SJSA1 (cell line): Measurements from ENCODE around the gene ALDH3A1. TPM values are rescaled to one million over a fixed set of nuclear protein-coding genes. Genes with fewer than 3 reads are reported as not detected.
A peak's percentile ranks its signal among the peaks of the same experiment; 100 is the strongest.
"Not testable (repeated sequence)": the region's sequence is repeated elsewhere in the genome, so short reads cannot be mapped to it uniquely, and the experiment has no call there.

ENCODE experiments used
- DNase-seq, 2 experiments: peaks; one replicate each; pipeline ENCODE4 v3.0.0-alpha.2; 2015 to 2020; ENCODE audit warnings: low spot score in 2 of 2, low read depth in 1 of 2
- H3K27ac ChIP-seq: fragments of 250-450 bp; sonication (Bioruptor Pico); 2 replicates; pipeline ENCODE4 v1.5.1; 2020; ENCODE audit warnings: mild to moderate bottlenecking, moderate library complexity
- H3K27me3 ChIP-seq: fragments of 250-450 bp; sonication (Bioruptor Pico); replicated peaks from 2 replicates; pipeline ENCODE4 v1.5.1; 2020; ENCODE audit warnings: mild to moderate bottlenecking, moderate library complexity
- H3K36me3 ChIP-seq: fragments of 250-450 bp; sonication (Bioruptor Pico); 2 replicates; pipeline ENCODE4 v1.5.1; 2020; ENCODE audit warnings: mild to moderate bottlenecking
- H3K4me1 ChIP-seq: fragments of 250-450 bp; sonication (Bioruptor Pico); replicated peaks from 2 replicates; pipeline ENCODE4 v1.6.1; 2021; ENCODE audit warnings: mild to moderate bottlenecking
- H3K4me3 ChIP-seq: fragments of 250-450 bp; sonication (Bioruptor Pico); 2 replicates; pipeline ENCODE4 v1.5.1; 2020; ENCODE audit warnings: mild to moderate bottlenecking
- H3K9me3 ChIP-seq: fragments of 250-450 bp; sonication (Bioruptor Pico); replicated peaks from 2 replicates; pipeline ENCODE4 v1.5.1; 2020; ENCODE audit warnings: mild to moderate bottlenecking
- total RNA-seq: library from RNA; depleted of rRNA; stranded (reverse); fragments of >200 nt; shearing (Covaris generic); gene quantifications from 2 replicates; pipeline ENCODE4 v1.2.3, GENCODE V29; 2014

Gene ALDH3A1
- total RNA-seq, 1 experiment from 2014 or later, result not detected

DNA sequence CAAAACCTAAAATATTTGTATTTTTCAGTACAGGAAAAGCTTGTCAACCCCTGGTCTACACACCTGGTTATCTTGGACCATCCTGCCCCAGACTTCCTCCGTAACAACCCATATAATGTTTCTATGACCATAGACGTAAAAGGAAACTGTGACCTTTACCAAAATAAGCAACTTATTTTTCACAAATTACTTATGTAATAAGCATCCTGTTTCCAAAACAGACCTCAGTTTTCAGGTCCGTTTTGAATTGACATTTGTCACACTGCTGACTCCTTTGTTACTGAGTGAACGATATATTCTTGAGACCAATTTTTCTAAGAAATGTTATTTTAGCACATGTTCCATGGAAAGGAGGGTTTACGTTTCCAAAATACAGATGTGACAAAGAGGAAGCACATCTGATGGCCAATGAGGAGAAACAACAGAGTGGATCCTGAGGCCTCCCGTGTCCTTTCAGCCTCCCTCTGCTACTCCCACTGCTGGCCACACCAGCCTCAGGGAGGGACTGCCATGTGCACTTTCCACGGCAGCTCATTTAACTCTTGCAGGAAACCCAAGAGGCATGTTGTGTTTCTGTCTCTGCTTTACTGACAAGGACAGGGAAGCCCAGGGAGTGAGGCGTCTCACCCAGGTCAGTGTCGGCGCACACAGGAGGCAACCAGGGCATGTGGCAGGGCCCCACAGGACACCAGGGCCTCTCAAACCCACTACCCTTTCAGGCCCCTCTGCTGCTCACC, 20.1 kb upstream of the ALDH3A1 start:
- DNase-seq, result no peak

GRCh38 chr17:19766421-19767270, 18.5 kb upstream of the ALDH3A1 start:
- H3K27me3 ChIP-seq, result no peaks in the 10 kb centered on the region
- no peak overlapping the region for H3K4me3 ChIP-seq
- no peak overlapping the region for H3K27ac ChIP-seq
- H3K36me3 ChIP-seq, result no peaks in the 10 kb centered on the region
- no peaks in the 10 kb centered on the region for H3K9me3 ChIP-seq
- no peaks in the 10 kb centered on the region for H3K4me1 ChIP-seq
- peak; percentile 49 to 69 for DNase-seq

More for the DNA sequence above, 20.1 kb upstream of the ALDH3A1 start:
- Histone ChIP-seq H3K36me3 (no peaks in the 10 kb centered on the region), H3K4me3 (no peak overlapping the region), H3K27me3 (no peaks in the 10 kb centered on the region), H3K4me1 (no peaks in the 10 kb centered on the region), H3K27ac (no peak overlapping the region), H3K9me3 (no peaks in the 10 kb centered on the region)

GRCh38 chr17:19766016-19766415, 17.9 kb upstream of the ALDH3A1 start:
- peak in 1 of 2 experiments; percentile 18 for DNase-seq
- no peak overlapping the region for H3K27ac ChIP-seq

DNA sequence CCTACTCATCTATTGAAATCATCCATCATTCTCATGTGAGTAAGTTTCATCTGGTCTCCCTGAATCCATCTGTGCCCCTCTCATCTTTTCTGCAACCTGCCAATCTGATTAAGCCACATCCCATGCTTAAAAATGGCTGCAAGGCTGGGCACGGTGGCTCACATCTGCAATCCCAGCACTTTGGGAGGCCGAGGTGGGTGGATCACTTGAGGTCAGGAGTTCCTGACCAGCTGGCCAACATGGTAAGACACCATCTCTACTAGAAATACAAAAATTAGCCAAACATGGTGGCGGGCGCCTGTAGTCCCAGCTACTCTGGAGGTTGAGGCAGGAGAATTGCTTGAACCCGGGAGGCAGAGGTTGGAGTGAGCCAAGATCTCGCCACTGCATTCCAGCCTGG, 15.9 kb upstream of the ALDH3A1 start:
- not testable (repeated sequence) for DNase-seq, H3K27ac ChIP-seq, H3K36me3 ChIP-seq, H3K27me3 ChIP-seq, H3K4me3 ChIP-seq, H3K9me3 ChIP-seq, H3K4me1 ChIP-seq

More at GRCh38 chr17:19766016-19766415, 17.9 kb upstream of the ALDH3A1 start:
- no peaks in the 10 kb centered on the region for H3K27me3 ChIP-seq
- H3K4me1 ChIP-seq, result no peaks in the 10 kb centered on the region
- no peak overlapping the region for H3K4me3 ChIP-seq
- H3K9me3 ChIP-seq, result no peaks in the 10 kb centered on the region
- H3K36me3 ChIP-seq, result no peaks in the 10 kb centered on the region

DNA sequence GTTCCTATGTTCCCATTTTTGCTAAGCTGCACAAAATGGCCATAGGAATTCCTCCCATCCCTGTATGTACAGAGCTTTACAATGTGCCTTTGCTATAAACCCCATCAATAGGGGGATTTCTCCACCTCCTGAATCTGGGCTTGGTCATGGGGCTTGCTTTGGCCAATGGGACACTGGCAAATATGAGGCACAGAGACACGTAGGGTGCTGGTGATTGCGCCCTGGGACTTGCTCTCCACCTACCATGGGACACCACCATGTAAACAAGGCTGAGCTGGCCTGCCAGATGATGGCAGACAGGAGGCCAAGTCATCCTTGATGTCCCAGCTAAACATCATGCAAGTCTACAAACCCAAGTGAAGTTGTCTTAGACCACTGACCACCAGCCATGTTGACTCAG, 15.3 kb upstream of the ALDH3A1 start:
- Histone ChIP-seq H3K4me1 (no peaks in the 10 kb centered on the region), H3K27me3 (no peaks in the 10 kb centered on the region), H3K4me3 (no peak overlapping the region), H3K9me3 (no peaks in the 10 kb centered on the region), H3K36me3 (no peaks in the 10 kb centered on the region), H3K27ac (no peak overlapping the region)
- no peak for DNase-seq

DNA sequence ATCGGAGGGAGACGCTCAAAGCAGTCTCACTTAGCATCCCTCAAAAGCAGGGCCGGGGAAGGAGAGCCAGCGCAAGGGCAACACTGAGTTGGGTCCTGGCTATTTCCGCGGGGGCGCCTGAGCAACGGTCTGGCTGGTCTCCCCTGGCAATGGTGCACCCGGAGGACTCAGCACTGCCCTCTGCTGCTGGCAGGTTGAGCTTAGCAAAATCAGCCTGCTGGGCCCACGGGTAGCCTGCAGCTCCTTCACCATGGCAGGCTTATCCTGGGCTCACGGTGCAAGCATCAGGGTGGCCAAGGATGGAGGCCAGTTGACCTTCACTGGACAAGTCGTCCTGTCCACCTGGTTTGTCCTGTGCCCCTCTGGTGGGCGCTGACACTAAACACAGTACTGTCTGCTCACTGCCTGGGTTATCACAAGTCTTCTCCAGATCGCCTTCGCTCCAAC, 14.4 kb upstream of the ALDH3A1 start:
- no peak for DNase-seq
- Histone ChIP-seq H3K4me1 (no peaks in the 10 kb centered on the region), H3K36me3 (no peaks in the 10 kb centered on the region), H3K27me3 (no peaks in the 10 kb centered on the region), H3K9me3 (no peaks in the 10 kb centered on the region), H3K27ac (no peak overlapping the region), H3K4me3 (no peak overlapping the region)

DNA sequence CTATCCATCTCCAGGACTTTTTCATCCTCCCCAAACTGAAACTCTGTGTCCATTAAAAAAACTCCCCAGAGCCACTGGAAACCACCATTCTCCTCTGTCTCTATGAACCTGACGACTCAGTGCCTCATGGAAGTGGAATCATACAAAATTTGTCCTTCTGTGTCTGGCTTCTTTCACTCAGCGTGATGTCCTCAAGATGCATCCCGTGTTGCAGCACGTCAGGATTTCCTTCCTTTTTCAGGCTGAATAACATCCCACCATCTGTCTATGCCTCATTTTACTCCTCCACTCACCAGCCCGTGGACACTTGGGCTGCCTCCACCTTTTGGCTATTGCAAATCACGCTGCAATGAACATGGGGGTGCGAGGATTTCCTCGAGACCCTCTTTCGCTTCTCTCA, 12.6 kb upstream of the ALDH3A1 start:
- DNase-seq, result no peak
- no peaks in the 10 kb centered on the region for H3K27me3 ChIP-seq
- no peak overlapping the region for H3K4me3 ChIP-seq
- H3K36me3 ChIP-seq, result no peaks in the 10 kb centered on the region
- no peaks in the 10 kb centered on the region for H3K9me3 ChIP-seq
- H3K4me1 ChIP-seq, result no peaks in the 10 kb centered on the region
- no peak overlapping the region for H3K27ac ChIP-seq

DNA sequence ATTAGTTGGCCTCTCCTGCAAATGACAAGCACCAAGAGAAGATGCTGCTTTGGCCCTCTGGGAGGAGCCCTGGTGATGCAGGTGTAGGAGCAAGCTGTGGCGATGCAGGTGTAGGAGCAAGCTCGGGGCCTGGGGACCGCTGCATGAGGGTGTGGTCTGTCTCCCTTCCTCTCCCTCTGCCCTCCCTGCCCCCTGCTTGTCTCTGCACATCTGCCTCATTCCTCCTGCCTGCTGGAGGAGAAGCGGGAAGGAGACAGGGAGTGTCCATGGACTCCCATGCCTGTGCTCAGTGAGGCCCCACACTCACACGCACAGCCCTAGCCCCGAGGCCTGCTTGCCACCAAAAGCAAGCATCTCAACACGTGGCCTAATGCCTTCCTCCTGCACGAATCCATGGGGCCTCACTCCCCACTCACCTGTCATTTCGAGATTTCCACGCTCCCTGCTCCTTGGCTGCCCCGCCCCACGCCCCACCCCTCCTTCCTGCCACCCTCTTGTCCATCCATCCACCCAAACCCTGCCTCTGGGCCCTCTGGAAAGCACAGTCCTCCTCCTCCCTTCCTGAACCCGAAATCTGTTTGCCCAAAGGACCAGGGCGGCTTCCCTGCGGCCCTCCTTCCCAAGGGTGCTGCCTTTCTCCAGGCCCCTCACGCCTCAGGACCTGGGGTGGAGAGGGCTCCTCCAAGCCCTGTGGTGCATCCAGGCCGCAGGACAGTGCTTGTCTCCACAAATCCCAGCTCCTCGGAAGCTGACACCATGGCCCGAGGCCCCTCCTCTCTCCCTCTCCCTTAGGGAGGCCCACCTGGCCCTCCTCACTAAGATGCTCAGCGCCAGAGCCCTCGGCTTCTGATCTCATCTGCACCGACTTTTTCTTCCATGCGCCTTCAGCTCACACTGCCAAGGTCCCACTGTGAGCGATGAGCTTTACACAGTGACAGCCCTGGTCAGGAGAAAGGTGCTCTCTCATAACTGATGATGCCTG, 11.8 kb upstream of the ALDH3A1 start:
- Histone ChIP-seq H3K4me3 (no peak overlapping the region), H3K36me3 (no peaks in the 10 kb centered on the region), H3K27ac (no peak overlapping the region), H3K27me3 (no peaks in the 10 kb centered on the region), H3K4me1 (no peaks in the 10 kb centered on the region), H3K9me3 (no peaks in the 10 kb centered on the region)
- no peak for DNase-seq

DNA sequence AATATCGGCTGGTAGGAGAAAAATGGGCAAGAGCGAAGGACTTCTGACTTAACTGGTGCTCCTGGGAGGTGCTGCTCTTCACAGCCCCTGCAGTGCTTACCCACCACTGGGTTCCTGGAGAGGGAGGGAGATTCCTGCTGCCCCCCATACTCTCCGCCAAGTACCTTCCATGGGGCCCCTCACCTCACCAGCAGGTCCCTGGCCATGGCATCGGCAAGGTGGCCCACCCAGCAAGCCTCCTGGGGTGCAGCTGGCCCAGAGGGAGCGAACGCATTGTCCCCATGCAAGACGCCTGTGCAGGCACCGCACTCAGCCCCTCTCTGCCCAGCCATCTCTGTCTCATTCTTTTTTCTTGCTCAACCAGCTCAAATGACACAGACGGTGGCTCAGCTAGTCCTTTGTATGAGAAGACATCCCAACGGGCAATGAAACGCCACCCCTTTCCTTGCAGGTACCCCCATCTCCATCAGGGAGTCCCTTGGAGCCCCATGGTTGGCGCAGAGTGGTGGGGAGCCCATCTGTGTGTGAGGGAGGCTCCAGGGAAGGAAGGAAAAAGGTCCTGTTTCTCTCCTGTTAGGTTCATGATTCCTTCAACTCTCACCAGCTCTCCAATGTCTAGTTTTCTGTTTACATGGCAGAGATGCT, 9.6 kb upstream of the ALDH3A1 start:
- H3K4me1 ChIP-seq, result peaks cover 12% of the 10 kb centered on the region
- H3K27me3 ChIP-seq, result no peaks in the 10 kb centered on the region
- H3K9me3 ChIP-seq, result no peaks in the 10 kb centered on the region
- H3K27ac ChIP-seq, result no peak overlapping the region
- H3K36me3 ChIP-seq, result no peaks in the 10 kb centered on the region
- no peak overlapping the region for H3K4me3 ChIP-seq
- DNase-seq, result no peak

GRCh38 chr17:19756546-19756945, 8.4 kb upstream of the ALDH3A1 start:
- no peak for DNase-seq
- Histone ChIP-seq H3K4me3 (no peak overlapping the region), H3K9me3 (no peaks in the 10 kb centered on the region), H3K36me3 (no peaks in the 10 kb centered on the region), H3K27ac (no peak overlapping the region), H3K4me1 (peaks cover 17% of the 10 kb centered on the region), H3K27me3 (no peaks in the 10 kb centered on the region)

- Histone ChIP-seq H3K4me3 (no peak overlapping the region), H3K9me3 (no peaks in the 10 kb centered on the region), H3K27me3 (no peaks in the 10 kb centered on the region), H3K36me3 (no peaks in the 10 kb centered on the region), H3K4me1 (peaks cover 17% of the 10 kb centered on the region), H3K27ac (no peak overlapping the region)
- DNase-seq, result no peak
These were observed 7.9 kb upstream of the ALDH3A1 start for GRCh38 chr17:19755821-19756510.

- no peaks in the 10 kb centered on the region for H3K9me3 ChIP-seq
- no peaks in the 10 kb centered on the region for H3K36me3 ChIP-seq
- H3K4me1 ChIP-seq, result peaks cover 17% of the 10 kb centered on the region
- H3K27me3 ChIP-seq, result no peaks in the 10 kb centered on the region
- H3K4me3 ChIP-seq, result no peak overlapping the region
- H3K27ac ChIP-seq, result no peak overlapping the region
- no peak for DNase-seq
These were observed 7.3 kb upstream of the ALDH3A1 start for GRCh38 chr17:19755392-19755791.
